Right renal pelvis (tissue), 4 donors: ENCODE results near the gene HIVEP2. TPM values are rescaled to one million over a fixed set of nuclear protein-coding genes. Genes with fewer than 3 reads are reported as not detected.

Source experiments
- DNase-seq, 4 donors: peaks; one replicate each; pipeline ENCODE4 v3.0.0-alpha.2; 2013; ENCODE audit warnings: low read depth in 4 of 4, low spot score in 3 of 4, missing footprints in 1 of 4
- polyA plus RNA-seq, 4 donors: library from polyadenylated mRNA; unstranded; fragments of 120-200 nt; gene quantifications; one replicate each; pipeline ENCODE4 v1.2.1, GENCODE V29; 2013; ENCODE audit not compliant: insufficient read length in 4 of 4

The HIVEP2 gene
- polyA plus RNA-seq, 4 donors, result 12.7 to 13.9 (median 13.2) TPM

DNA sequence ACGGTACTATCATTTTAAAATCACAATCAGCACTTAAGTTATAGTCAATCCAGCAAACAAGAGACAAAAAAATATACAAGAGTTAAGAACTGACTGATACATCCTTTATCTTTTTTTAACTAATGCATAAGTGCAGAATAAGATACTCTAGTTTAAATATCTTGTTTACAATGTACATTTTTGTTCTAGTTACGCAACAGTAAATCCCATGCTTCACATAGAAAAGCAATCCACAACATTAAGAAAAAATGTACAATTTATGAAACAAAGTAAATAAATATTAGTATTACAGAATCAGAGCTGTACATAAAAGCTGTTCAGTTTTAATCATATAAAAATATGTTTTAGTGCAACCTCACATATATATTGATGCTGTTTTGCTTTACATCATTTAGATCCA is 192.6 kb downstream of the HIVEP2 start:
- DNase-seq, result no peak

GRCh38 chr6:142751452-142751851 is 193.5 kb downstream of the HIVEP2 start:
- no peak for DNase-seq

DNA sequence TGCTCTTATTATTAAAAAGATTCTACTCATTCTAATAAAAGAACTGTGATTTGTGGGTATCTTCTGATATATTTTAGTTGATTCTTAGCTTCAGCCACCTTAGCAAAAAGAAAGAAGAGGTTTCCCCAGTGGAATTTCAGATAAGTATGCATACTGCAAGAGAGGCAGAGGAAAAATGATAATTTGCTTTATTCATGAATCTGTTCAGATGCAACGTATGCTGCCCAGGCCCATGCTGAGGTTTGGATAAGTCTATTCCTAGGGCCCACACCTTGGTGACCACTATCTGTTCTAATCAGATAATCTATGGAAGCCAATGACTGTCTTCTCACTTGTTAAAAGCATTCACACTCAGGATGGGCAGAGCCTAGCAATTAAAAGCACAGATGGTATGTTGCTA is 194.0 kb downstream of the HIVEP2 start:
- DNase-seq, result no peak

- no peak for DNase-seq
Observed at GRCh38 chr6:142749556-142749955, 195.4 kb downstream of the HIVEP2 start.

- DNase-seq, result peak in 1 of 4 donors; percentile 7
Observed at GRCh38 chr6:142746524-142746923, 198.5 kb downstream of the HIVEP2 start.

DNA sequence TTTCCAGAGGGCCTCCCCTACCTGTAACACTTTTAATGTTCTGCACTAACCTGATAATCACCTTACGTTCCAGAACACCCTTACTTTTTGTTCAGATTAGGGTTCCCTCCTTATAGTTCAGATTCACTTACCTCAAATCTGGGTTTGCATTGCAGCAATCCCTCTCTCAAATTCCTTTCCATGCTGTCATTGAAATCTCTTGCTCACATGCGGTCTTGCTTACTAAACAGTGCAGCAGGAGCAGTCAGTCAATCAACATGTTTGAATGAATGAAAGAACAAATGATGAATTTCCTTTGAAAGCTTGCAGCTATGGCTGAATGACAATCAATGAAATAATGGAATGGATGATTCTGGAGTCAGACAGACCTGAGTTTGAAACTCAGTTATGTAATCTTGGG is 200.1 kb downstream of the HIVEP2 start:
- DNase-seq, result no peak

DNA sequence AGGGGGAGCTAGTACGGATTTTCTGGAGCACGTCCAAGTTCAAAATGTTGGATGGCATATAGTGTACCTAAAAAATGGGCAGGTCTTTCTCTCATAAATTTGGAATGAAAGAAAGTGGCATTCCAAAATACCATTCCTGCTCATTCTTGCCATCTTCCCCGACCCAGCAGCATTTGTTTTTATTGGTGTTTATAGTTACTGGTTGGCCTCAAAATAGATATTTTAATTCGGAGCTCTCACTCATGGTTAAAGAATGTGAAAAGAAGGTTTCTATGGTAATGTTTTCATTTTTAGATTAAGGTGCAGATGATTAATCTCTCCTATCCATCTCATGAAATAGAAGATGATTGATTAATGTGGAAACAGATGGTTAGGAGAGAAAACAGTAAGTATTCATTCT is 204.5 kb downstream of the HIVEP2 start:
- DNase-seq, result no peak

- DNase-seq, result no peak
Observed at GRCh38 chr6:142738731-142739130, 206.2 kb downstream of the HIVEP2 start.

DNA sequence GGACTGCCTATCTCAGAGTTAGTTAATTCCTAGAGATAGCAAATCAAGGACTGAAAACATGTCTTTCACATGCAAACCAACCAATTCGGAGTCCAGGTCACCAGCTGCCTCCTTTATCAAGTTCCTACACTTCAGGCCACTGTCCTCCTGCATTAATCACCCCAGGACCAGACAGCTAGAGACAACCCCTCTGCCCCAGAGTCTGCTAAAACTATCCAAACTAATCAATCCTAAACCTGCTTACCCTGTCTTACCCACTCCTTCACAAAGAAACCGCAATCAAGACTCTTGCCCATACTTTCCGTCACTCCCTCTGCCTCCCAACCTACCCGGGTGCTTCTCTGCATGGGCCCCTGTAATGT is 207.0 kb downstream of the HIVEP2 start:
- no peak for DNase-seq

DNA sequence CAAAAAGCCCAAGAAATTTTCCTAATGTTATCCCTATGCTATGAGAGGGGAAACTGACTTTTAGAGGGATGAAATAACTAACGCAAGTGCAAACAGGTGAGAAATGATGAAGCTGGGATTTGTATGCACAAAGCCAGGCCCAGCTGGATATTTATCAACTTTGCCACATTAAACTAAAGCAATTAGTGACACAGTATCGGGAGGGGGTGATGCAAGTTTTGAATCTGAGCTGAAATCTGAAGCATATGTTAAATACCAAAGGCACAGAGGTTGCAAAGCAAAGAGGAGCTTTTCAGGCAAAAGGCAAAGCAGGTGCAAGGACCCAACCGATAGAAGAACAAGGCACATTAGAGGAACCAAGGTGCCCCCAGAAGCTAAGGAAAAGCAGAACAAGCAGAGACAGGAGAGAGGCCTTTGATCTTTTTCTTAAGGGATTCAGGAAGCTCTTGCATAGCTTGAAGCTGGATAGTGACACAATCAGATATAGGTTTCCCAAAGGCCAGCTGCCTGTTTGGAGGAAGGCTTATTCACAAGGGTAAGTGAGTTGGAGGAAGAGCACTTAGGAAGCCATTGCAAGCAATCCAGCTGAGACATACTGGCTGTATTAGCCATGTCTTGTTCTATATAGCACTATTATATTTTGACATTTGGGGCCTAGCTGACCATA is 207.5 kb downstream of the HIVEP2 start:
- no peak for DNase-seq

DNA sequence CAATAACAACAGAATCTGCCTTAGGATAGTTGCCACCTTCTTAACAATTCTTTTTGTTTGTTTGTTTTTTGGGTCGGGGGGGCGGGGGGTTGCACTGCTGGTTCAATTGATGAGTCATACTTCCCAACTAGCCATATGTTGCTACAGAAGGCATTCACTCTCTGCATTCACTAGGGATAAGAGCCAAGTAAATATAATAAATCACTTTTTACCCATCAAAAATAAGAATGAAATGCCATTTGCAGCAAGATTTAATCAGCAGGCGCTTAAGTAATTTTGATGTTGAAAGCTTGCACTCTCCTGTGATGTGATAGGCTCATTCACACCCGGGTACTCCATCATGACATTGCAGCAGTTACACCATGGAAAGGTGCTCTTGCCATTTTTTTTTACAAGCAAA is 209.8 kb downstream of the HIVEP2 start:
- no peak for DNase-seq

- no peak for DNase-seq
Observed at GRCh38 chr6:142732790-142733189, 212.2 kb downstream of the HIVEP2 start.

- no peak for DNase-seq
Observed at GRCh38 chr6:142731611-142732010, 213.4 kb downstream of the HIVEP2 start.

DNA sequence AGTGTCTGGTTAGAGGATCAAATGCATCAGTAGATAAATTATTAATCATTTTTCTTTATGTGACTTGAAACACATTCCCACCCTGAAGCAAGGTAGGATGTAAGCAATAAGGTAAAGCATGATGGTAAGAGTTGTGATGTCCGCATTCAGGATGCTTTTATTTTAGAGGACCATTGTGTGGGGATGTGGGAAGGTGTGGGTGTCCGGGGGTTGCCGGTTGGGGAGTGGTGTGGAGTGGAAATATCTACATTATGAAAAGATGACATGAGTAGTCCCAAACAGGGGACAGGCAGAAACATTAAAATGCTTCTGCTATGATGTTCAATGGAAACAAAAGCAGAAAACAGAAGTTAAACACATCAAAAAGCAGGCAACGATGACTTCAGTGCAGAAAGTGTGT is 215.4 kb downstream of the HIVEP2 start:
- DNase-seq, result no peak

DNA sequence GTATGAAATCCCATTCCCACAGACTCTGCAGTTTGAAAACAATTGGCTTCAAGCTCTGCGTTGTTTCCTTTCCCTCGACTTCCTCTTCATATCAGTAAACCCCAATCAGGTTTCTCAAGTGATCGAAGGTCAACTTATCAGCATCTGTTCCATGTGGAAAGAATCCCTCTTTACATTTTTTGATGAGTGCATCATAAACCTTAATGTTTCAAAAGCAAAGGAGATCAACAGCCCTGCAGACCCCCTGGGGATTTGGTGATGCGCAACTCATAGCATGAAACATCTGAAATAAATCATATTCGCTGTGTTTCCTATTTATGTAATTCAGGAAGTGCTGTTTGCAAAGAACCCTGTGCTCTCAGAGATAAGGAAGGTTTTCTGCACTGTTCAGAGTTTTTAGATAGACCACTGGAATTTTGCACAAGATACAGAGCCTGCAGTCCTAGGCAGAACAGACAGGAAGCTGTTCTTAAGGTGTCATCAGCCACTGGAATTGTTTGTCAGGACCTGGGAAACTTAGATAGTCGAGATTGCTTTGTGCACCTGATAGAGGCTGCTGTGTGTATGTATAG is 216.0 kb downstream of the HIVEP2 start:
- peak in 1 of 4 donors; percentile 10 for DNase-seq

DNA sequence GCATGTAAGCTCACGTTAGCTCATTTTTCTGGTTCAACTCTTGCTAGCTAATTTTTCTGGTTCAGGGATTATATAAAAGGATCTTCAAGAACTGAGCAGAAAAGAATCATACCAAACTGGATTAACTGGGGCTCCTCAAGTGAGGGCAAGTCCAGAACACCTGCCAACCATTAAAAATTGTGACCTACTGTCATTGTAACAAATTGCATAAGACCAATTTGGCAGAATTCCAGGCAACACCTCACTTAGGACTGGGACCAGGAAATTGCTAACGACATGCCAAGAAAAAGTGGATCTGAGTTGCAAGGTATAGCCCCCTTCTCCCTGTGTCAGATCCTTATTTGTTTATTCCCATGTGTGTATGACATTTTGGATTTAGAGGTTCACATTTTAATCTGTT is 216.6 kb downstream of the HIVEP2 start:
- no peak for DNase-seq

DNA sequence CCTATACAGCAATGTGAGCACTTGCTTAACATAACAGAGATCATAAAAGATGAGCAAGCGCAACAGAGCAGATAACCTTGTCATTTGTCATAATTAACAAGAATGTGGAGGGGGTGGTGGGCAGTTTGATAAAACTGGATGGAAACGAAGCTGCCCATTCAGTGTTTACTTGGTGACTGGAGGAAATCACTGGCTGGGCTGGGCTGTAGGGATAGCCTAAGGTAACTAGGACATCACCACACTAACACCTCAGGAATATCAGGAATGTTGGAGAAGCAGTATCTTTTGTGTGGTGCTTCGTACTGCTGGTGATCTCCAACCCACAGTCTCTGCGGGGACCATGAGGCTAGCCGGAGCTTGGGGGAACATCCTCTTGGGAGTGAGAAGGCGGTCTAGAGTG is 218.4 kb downstream of the HIVEP2 start:
- no peak for DNase-seq

- DNase-seq, result no peak
Observed at GRCh38 chr6:142725024-142725770, 219.8 kb downstream of the HIVEP2 start.

DNA sequence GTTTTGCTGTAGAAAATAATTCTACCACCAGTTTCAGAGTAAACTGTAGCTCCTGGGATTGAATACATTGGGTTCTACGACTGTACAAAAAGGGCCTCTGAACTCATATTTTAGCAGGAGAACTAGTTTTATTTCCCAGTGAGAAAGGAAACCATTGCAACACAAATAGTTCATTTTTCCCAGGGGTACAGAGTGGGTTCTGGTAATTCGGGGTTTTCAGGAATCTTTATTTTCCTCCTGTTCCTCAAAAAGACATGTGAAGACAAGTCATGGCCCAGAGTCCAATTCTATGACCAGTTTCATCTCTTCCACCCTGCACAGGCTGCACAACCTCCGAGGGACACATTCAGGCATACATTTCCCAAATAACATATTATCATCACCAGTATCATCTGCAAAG is 222.1 kb downstream of the HIVEP2 start:
- no peak for DNase-seq

- DNase-seq, result no peak
Observed at GRCh38 chr6:142722012-142722411, 223.0 kb downstream of the HIVEP2 start.

GRCh38 chr6:142721215-142721920 is 223.6 kb downstream of the HIVEP2 start:
- no peak for DNase-seq
